Panc1 (cell line): ENCODE measurements around the gene CSE1L. TPM values are rescaled to one million over a fixed set of nuclear protein-coding genes. Genes with fewer than 3 reads are reported as not detected.
"Not testable (repeated sequence)": the region's sequence is repeated elsewhere in the genome, so short reads cannot be mapped to it uniquely, and the experiment has no call there.

ENCODE experiments used
- ATAC-seq: fragments of 200-7000 bp; cut with Tn5 transposase; 2 replicates; pipeline ENCODE4 v1.9.1; 2020; ENCODE audit warnings: mild to moderate bottlenecking, moderate library complexity
- BruUV-seq: library from RNA; stranded (reverse); fragments of 400-500 nt; replicated peaks from 2 replicates; lab custom pipeline; 2021; lab: Mats Ljungman, UMichigan
- CTCF ChIA-PET: fragments of 300-600 bp; sonication (Branson Sonifier 250); formaldehyde crosslinking; loops from one replicate; lab custom pipeline; 2022; ENCODE audit warnings: antibody characterized with exemption; lab: Charles Lee
- POLR2A ChIA-PET: fragments of 300-600 bp; sonication (Branson Sonifier 250); formaldehyde crosslinking; loops from one replicate; lab custom pipeline; 2022; ENCODE audit warnings: antibody characterized with exemption; lab: Charles Lee
- DNase-seq: peaks from one replicate; pipeline ENCODE4 v3.0.0-alpha.2; 2010; ENCODE audit warnings: low read depth, low spot score
- H3K27ac ChIP-seq: 2 replicates; pipeline ENCODE4 v1.5.1; 2011; ENCODE audit warnings: mild to moderate bottlenecking, low read length, inconsistent platforms
- H3K27me3 ChIP-seq: fragments of 200-500 bp; sonication (Bioruptor generic); 2 replicates; pipeline ENCODE4 v1.6.0; 2014; ENCODE audit warnings: low read length, inconsistent platforms; ENCODE audit not compliant: control insufficient read depth, insufficient read depth
- H3K36me3 ChIP-seq: fragments of 200-500 bp; sonication (Bioruptor generic); 2 replicates; pipeline ENCODE4 v1.5.1; 2014; ENCODE audit warnings: inconsistent platforms, mild to moderate bottlenecking, low read length, moderate library complexity; ENCODE audit not compliant: control insufficient read depth, insufficient read depth
- H3K4me1 ChIP-seq: 2 replicates; pipeline ENCODE4 v1.5.1; 2011; ENCODE audit warnings: inconsistent platforms, mild to moderate bottlenecking, low read length, moderate library complexity; ENCODE audit not compliant: control insufficient read depth, insufficient read depth
- H3K4me3 ChIP-seq, 2 experiments: 2 replicates each; pipeline ENCODE4 v1.5.1; 2011 to 2012; ENCODE audit warnings: low read depth in 2 of 2, low read length in 2 of 2, mild to moderate bottlenecking in 2 of 2, inconsistent platforms in 1 of 2, moderate library complexity in 1 of 2
- H3K9me3 ChIP-seq: fragments of 200-500 bp; sonication (Bioruptor generic); 2 replicates; pipeline ENCODE4 v1.5.1; 2014; ENCODE audit warnings: low read depth, mild to moderate bottlenecking, inconsistent platforms, low read length, moderate library complexity; ENCODE audit not compliant: control insufficient read depth, insufficient read depth
- CTCF ChIP-seq: fragments of 450-650 bp; IDR thresholded peaks from 2 replicates; pipeline ENCODE4 v1.5.1; 2017; ENCODE audit warnings: mild to moderate bottlenecking
- POLR2AphosphoS5 ChIP-seq: IDR thresholded peaks from 2 replicates; pipeline ENCODE4 v1.6.1; 2012; ENCODE audit warnings: mild to moderate bottlenecking, low read depth, low read length, moderate library complexity
- REST ChIP-seq, 2 experiments: IDR thresholded peaks; 2 replicates each; pipeline ENCODE4 v1.6.1; 2011 to 2012; ENCODE audit warnings: low read depth in 2 of 2, control low read depth in 1 of 2, low read length in 1 of 2, mild to moderate bottlenecking in 1 of 2, moderate library complexity in 1 of 2; ENCODE audit not compliant: insufficient read depth in 1 of 2
- SIN3A ChIP-seq: IDR thresholded peaks from 2 replicates; pipeline ENCODE4 v1.6.1; 2012; ENCODE audit warnings: low read depth, mild to moderate bottlenecking, low read length, moderate library complexity, borderline replicate concordance; ENCODE audit not compliant: insufficient read depth
- TCF7L2 ChIP-seq: IDR thresholded peaks from 2 replicates; pipeline ENCODE4 v1.6.1; 2011; ENCODE audit warnings: mild to moderate bottlenecking, low read depth, low read length, inconsistent platforms
- in situ Hi-C: cut with HindIII; loops from 2 replicates; pipeline ENCODE4 v1.10.0; 2016; ENCODE audit warnings: low sequenced_read_pairs, low pct_unique_long_range_greater_than_20kb
- intact Hi-C: fragments of 100-400 bp; cut with micrococcal nuclease; formaldehyde crosslinking; loops from one replicate; pipeline ENCODE4 v1.10.0; 2022; ENCODE audit not compliant: unreplicated experiment
- total RNA-seq: library from RNA; stranded (reverse); gene quantifications from one replicate; pipeline ENCODE4 v1.2.1, GENCODE V29; 2021; ENCODE audit not compliant: unreplicated experiment

CSE1L gene
- total RNA-seq, 1 experiment from 2014 or later, result 133 TPM

GRCh38 chr20:49133571-49133970, 87.5 kb downstream of the CSE1L start:
- Histone ChIP-seq H3K27me3 (no peaks in the 10 kb centered on the region), H3K27ac (no peak overlapping the region), H3K4me1 (no peaks in the 10 kb centered on the region), H3K9me3 (no peaks in the 10 kb centered on the region), H3K4me3 (no peak overlapping the region), H3K36me3 (no peaks in the 10 kb centered on the region; the same call in 1 of the 2 replicates)
- in situ Hi-C loops, result loop anchor here (10.0 kb wide), 1 partner anchor 51 kb away; the partner anchor contains the start of gene STAU1
- no peak for TF ChIP-seq POLR2AphosphoS5
- TF ChIP-seq REST (IDR thresholded peaks at IDR 0.05; ENCODE audit: insufficient read depth in 1 of 2, low read depth in 2 of 2, low read length in 1 of 2), result no peak
- no peak for TF ChIP-seq CTCF
- TF ChIP-seq TCF7L2, result no peak
- no peak for TF ChIP-seq SIN3A
- no TSS peak for BruUV-seq
- no peak for DNase-seq
- intact Hi-C loops, result loop anchor here (5.0 kb wide), 1 partner anchor 84 kb away; the partner anchor contains the start of gene DDX27
- peak; percentile 35; the same call in 1 of the 2 replicates for ATAC-seq
- ChIA-PET CTCF (interaction anchor here (1.6 to 2.2 kb wide), 2 partner anchors 84 to 85 kb away, joined by 5 to 15 read pairs; partner anchors contain the start of gene DDX27), POLR2A (no interaction called here)

- CTCF ChIA-PET, result interaction anchor here (0.6 kb wide), 1 partner anchor 89 kb away, joined by 3 read pairs; no protein-coding TSS in a partner anchor
These were observed 88.7 kb downstream of the CSE1L start for GRCh38 chr20:49134797-49135196.

More at GRCh38 chr20:49134797-49135196, 88.7 kb downstream of the CSE1L start:
- ATAC-seq, H3K27me3 ChIP-seq, H3K9me3 ChIP-seq, H3K4me1 ChIP-seq, H3K36me3 ChIP-seq, H3K4me3 ChIP-seq, H3K27ac ChIP-seq, DNase-seq, POLR2A ChIA-PET: not testable (repeated sequence)
- TF ChIP-seq REST (IDR thresholded peaks at IDR 0.05; ENCODE audit: insufficient read depth in 1 of 2, low read depth in 2 of 2, low read length in 1 of 2), result peak in 1 of 2 experiments; percentile 63; a peak in 2 of 4 replicates
- BruUV-seq, result TSS peak; percentile 25
- in situ Hi-C loops, result loop anchor here (10.0 kb wide), 1 partner anchor 50 kb away; the partner anchor contains the start of gene STAU1
- intact Hi-C loops, result loop anchor here (5.0 kb wide), 1 partner anchor 83 kb away; the partner anchor contains the start of gene DDX27
